GM21526 (cell line): ENCODE data around the gene FOXP1.

Experiments used
- ATAC-seq: cut with Tn5 transposase; IDR thresholded peaks from one replicate; pipeline ENCODE4 v1.9.1; 2021; ENCODE audit warnings: moderate library complexity; ENCODE audit not compliant: unreplicated experiment, low FRiP score

The FOXP1 gene

DNA sequence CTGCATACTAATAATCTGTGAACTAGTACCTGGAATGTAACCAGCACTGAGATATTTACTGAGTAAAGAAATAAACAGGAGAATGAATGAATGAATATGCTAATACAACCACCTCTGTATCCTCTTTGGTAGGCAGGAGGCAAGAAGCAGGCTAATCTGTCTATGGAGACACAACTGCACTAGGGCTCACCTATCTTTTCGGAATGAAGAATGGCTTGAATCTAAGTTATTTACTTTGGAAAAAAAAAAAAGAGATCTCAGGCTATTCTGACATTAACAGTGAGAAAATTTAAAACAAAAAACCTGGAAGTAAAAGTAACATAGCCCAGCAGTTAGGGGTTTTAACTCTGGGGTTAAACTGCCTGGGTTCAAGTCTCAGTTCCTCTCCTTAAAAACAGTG is 174.2 kb downstream of the FOXP1 start:
- ATAC-seq: no peak

DNA sequence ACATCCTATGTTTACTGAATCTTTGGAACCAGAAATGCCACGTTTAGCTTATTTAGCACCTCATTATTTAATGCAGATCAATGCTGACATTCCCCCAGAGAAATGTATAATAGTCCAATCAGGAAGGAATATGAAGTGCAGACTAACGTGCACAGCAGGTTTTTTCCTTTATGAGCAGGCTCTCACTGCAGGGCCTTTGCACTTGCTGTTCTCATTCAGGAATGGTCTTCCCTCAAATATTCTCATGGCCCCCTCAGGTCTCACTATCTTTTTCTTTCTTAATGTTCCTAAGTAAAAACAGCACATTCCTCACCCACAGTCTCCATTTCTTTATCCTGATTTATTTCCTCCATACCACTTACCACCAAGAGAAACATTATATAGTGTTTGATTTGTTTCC is 174.6 kb downstream of the FOXP1 start:
- no peak for ATAC-seq

GRCh38 chr3:71407823-71408222 is 175.7 kb downstream of the FOXP1 start:
- ATAC-seq: no peak

- no peak for ATAC-seq
Measured at GRCh38 chr3:71406972-71407810, 176.3 kb downstream of the FOXP1 start.

DNA sequence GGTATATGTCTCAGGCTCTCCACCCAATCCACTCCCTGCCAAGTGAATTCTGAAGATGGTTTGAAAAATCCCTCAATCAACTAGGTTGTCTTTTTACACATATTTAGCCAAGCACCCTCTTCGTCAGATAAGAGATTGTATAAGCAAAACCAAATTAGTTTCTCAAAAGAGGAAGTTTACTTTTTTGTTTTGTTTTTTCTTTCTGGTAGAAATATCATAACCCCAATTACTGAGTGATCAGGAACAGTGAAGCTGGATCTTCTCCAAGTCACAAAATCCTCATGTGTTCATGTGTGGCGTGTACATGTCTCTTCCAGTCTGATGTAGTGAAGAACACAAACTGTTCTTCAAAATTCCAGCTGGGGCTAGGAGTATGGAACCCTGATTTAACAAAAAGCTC is 180.6 kb downstream of the FOXP1 start:
- no peak for ATAC-seq

DNA sequence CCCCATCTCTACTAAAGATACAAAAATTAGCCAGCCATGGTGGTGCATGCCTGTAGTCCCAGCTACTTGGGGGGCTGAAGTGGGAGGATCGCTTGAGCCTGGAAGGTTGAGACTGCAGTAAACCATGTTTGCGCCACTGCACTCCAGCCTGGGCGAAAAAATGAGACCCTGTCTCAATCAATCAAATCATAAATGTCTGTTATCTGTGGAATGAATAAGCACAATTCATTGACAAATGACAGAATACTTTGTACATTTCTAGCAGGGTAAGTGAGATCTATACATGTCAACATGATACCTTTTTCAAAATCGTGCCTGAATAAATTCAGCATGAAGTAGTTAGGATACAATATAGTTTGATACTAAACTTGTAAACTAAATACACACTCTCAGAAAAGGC is 181.2 kb downstream of the FOXP1 start:
- no peak for ATAC-seq

GRCh38 chr3:71401695-71402231 is 181.8 kb downstream of the FOXP1 start:
- no peak for ATAC-seq

GRCh38 chr3:71400986-71401451 is 182.5 kb downstream of the FOXP1 start:
- no peak for ATAC-seq

DNA sequence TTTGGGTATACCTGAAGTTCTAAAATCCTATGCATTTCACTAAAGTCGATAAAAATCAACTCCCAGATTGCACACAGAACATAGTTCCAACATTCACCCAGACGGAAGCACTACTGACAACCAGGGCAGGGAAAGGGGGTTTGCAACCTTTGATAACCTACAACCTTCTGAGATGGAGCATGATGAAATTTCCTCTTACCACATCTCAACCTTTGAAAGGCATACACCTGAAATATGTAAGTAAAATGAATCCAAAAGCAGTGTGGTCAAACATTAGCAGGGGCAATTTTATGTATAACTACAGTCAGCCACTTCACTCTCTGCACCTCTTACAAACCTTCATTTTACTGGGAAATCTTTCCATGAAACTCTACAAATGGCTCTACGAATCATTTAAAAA is 184.1 kb downstream of the FOXP1 start:
- ATAC-seq: no peak

DNA sequence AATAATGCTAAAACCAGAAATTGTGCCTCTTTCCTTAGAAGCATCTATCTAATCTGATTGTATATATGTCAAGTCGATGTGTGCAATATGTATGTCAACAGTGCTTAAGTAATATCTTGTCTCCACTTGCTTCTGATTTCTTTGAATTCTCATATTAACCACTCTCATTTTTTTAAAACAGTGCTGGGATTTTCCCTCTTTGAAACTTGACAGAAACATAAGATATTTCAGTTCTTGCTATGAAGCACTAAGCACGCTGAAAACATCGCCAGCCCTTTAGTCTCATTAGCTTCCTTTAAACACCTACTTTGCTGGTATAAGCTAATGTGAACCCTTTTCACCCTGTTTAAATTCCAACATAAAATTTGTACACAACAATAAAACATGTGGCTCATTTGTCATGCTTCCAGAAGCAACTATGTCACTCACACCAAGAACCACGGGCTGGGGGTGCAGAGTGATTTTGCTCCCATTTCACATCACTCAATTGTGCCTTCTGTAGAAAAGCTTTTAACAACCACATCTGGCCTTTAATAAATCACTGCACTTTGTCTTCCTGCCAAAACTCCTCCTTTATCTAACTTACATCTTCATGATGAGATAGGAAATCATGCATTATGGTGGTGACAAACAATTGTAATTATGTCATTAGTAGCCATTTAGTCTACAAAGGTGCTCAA is 185.2 kb downstream of the FOXP1 start:
- no peak for ATAC-seq

GRCh38 chr3:71397726-71398125 is 185.8 kb downstream of the FOXP1 start:
- ATAC-seq: no peak

DNA sequence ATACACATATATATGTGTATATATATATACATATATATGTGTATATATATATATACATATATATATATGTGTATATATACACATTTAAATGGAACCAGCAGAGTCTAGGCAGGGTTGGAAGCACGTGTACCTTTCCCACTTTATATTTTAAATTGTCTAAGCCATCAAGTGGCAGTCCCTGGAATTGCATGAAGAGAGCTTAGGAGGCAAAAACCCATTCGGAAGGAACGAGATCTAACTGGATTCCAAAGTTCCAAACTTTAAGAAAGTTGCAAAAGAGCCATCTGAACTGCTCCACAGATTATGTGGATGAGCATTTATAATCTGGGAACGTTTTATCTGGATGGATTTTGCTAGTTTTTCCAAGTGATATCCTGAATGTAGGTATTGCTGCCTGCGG is 186.5 kb downstream of the FOXP1 start:
- no peak for ATAC-seq

DNA sequence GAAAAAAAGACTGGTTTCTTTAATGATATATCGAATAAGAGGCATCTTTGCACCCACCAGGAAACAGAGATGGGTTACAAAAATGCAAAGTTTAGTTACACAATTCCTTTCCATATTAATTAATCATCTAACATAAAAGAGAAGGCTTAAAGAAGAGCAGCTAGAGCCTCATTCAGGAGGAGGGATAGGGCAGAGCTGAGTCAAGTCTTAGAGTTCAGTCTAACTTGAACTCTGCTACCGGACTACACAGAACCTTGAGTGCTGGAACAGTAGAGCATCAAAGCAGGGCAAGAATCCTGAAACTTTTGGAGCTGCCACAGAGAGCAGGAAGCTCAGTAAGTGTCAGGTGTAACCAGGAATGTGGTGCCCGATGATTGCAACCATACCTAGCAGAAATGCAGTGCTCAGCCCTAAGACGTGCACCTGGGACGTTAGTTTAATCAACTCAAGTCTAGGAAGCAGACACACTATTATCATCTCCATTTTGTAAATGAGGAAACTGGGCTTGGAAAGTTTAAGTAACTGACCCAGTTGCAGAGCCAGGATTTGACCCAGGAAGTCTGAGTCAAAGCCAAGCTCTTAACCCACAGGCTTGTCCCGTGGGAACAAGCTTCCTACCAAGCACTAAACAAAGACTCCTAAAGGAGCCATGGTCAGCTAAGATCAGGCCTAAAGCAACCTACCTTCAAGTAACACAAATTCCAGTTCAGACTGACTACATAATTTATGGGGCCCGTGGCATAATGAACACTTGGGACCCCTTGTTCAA is 187.4 kb downstream of the FOXP1 start:
- ATAC-seq: no peak

- ATAC-seq: no peak
Measured at GRCh38 chr3:71395470-71395869, 188.1 kb downstream of the FOXP1 start.

DNA sequence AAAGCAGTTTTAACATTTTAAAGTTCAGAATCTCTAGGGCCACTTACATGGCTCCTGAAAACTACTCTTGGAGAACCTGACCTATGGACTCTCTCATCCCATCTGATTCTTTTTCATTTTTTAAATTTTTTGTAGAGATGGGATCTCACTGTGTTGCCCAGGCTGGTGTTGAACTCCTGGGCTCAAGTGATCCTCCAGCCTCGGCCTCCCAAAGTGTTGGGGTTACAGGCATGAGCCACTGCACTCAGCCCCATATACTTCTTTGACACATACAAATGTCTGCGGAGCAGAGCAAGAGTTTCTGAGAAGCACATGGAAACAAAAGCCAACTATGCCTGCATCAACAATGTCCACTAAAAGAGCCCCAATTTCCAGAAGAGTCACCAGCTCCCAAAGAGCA is 189.8 kb downstream of the FOXP1 start:
- ATAC-seq: no peak

DNA sequence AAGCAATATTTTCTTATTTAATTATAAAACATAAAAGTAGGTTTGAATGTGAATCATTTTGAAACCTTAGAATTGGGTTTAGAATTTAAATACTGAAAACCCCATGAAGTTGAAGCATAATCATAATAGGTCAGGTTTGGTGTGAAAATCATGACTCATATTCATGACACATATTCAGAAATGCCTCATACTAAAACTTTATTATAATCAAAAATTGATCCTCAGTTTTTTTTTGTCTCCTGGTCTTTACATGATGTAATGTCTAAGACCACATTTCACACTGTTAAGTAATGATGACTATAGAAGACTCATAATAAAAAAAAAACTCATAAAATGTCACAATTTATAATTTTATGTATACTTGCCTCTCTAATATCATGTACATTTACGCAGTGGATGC is 190.4 kb downstream of the FOXP1 start:
- ATAC-seq: peak; percentile 49

- peak; percentile 77 for ATAC-seq
Measured at GRCh38 chr3:71392251-71392650, 191.3 kb downstream of the FOXP1 start.

GRCh38 chr3:71391361-71391760 is 192.2 kb downstream of the FOXP1 start:
- ATAC-seq: no peak

GRCh38 chr3:71389911-71390573 is 193.5 kb downstream of the FOXP1 start:
- no peak for ATAC-seq

- ATAC-seq: no peak
Measured at GRCh38 chr3:71389191-71389590, 194.3 kb downstream of the FOXP1 start.
